Panc1 (cell line): ENCODE data around the gene GRM7.

Experiments used
- POLR2AphosphoS5 ChIP-seq: IDR thresholded peaks from 2 replicates; pipeline ENCODE4 v1.6.1; 2012; ENCODE audit warnings: mild to moderate bottlenecking, low read depth, low read length, moderate library complexity
- SIN3A ChIP-seq: IDR thresholded peaks from 2 replicates; pipeline ENCODE4 v1.6.1; 2012; ENCODE audit warnings: low read depth, mild to moderate bottlenecking, low read length, moderate library complexity, borderline replicate concordance; ENCODE audit not compliant: insufficient read depth
- TF ChIP-seq, protein P1 (sequence below): fragments of 450-650 bp; IDR thresholded peaks from 2 replicates; pipeline ENCODE4 v1.5.1; 2017; ENCODE audit warnings: mild to moderate bottlenecking
- TF ChIP-seq, protein P2 (sequence below), 2 experiments: IDR thresholded peaks; 2 replicates each; pipeline ENCODE4 v1.6.1; 2011 to 2012; ENCODE audit warnings: low read depth in 2 of 2, control low read depth in 1 of 2, low read length in 1 of 2, mild to moderate bottlenecking in 1 of 2, moderate library complexity in 1 of 2; ENCODE audit not compliant: insufficient read depth in 1 of 2

DNA sequence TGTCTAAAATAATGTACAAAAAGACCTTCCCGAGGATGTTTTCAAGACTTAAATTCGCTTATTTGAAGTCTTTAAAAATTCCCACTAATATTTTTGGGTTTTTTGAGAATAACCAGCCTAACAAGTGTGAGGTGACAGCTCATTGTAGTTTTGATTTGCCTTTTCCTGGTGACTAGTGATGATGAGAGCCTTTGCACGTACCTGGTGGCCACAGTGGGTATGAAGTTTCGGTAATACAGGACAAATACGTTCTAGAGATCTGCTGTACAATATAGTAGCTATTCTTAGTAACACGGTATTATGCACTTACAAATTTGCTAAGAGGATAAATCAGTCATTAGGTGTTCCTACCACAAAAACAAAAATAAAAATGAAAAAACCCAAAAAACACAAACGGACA is 124.9 kb downstream of the GRM7 start:
- TF ChIP-seq, protein P1, sequence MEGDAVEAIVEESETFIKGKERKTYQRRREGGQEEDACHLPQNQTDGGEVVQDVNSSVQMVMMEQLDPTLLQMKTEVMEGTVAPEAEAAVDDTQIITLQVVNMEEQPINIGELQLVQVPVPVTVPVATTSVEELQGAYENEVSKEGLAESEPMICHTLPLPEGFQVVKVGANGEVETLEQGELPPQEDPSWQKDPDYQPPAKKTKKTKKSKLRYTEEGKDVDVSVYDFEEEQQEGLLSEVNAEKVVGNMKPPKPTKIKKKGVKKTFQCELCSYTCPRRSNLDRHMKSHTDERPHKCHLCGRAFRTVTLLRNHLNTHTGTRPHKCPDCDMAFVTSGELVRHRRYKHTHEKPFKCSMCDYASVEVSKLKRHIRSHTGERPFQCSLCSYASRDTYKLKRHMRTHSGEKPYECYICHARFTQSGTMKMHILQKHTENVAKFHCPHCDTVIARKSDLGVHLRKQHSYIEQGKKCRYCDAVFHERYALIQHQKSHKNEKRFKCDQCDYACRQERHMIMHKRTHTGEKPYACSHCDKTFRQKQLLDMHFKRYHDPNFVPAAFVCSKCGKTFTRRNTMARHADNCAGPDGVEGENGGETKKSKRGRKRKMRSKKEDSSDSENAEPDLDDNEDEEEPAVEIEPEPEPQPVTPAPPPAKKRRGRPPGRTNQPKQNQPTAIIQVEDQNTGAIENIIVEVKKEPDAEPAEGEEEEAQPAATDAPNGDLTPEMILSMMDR, result no peak
- no peak for TF ChIP-seq POLR2AphosphoS5
- TF ChIP-seq, protein P2, sequence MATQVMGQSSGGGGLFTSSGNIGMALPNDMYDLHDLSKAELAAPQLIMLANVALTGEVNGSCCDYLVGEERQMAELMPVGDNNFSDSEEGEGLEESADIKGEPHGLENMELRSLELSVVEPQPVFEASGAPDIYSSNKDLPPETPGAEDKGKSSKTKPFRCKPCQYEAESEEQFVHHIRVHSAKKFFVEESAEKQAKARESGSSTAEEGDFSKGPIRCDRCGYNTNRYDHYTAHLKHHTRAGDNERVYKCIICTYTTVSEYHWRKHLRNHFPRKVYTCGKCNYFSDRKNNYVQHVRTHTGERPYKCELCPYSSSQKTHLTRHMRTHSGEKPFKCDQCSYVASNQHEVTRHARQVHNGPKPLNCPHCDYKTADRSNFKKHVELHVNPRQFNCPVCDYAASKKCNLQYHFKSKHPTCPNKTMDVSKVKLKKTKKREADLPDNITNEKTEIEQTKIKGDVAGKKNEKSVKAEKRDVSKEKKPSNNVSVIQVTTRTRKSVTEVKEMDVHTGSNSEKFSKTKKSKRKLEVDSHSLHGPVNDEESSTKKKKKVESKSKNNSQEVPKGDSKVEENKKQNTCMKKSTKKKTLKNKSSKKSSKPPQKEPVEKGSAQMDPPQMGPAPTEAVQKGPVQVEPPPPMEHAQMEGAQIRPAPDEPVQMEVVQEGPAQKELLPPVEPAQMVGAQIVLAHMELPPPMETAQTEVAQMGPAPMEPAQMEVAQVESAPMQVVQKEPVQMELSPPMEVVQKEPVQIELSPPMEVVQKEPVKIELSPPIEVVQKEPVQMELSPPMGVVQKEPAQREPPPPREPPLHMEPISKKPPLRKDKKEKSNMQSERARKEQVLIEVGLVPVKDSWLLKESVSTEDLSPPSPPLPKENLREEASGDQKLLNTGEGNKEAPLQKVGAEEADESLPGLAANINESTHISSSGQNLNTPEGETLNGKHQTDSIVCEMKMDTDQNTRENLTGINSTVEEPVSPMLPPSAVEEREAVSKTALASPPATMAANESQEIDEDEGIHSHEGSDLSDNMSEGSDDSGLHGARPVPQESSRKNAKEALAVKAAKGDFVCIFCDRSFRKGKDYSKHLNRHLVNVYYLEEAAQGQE (IDR thresholded peaks at IDR 0.05; ENCODE audit: insufficient read depth in 1 of 2, low read depth in 2 of 2, low read length in 1 of 2), result no peak
- TF ChIP-seq SIN3A, result no peak
